ENCODE data around the gene ZNHIT1.
A peak's percentile ranks its signal among the peaks of the same experiment; 100 is the strongest.

The ZNHIT1 gene

GRCh38 chr7:101217388-101218235 lies at the start of gene ZNHIT1, which contains the start of gene PLOD3:
ZNHIT1 (plus strand) TSS chr7:101218165; CDS start chr7:101218196, 31 bp downstream.
PLOD3 (minus strand) TSS chr7:101217581; CDS start chr7:101217274, 307 bp downstream.
- peak; percentile 90 for DNase-seq (ENCODE audit: low read depth)

GRCh38 chr7:101168412-101169049 lies 49.4 kb upstream of the ZNHIT1 start:
- no peak for DNase-seq (ENCODE audit: low read depth)

- DNase-seq (ENCODE audit: low read depth) = no peak
Measured at GRCh38 chr7:101169110-101169837, 48.7 kb upstream of the ZNHIT1 start.

- DNase-seq (ENCODE audit: low read depth) = no peak
Measured at GRCh38 chr7:101169838-101170551, 48.0 kb upstream of the ZNHIT1 start.

GRCh38 chr7:101170617-101171441 lies 47.1 kb upstream of the ZNHIT1 start:
- no peak for DNase-seq (ENCODE audit: low read depth)

- no peak for DNase-seq (ENCODE audit: low read depth)
Measured at GRCh38 chr7:101171442-101171837, 46.5 kb upstream of the ZNHIT1 start.

DNA sequence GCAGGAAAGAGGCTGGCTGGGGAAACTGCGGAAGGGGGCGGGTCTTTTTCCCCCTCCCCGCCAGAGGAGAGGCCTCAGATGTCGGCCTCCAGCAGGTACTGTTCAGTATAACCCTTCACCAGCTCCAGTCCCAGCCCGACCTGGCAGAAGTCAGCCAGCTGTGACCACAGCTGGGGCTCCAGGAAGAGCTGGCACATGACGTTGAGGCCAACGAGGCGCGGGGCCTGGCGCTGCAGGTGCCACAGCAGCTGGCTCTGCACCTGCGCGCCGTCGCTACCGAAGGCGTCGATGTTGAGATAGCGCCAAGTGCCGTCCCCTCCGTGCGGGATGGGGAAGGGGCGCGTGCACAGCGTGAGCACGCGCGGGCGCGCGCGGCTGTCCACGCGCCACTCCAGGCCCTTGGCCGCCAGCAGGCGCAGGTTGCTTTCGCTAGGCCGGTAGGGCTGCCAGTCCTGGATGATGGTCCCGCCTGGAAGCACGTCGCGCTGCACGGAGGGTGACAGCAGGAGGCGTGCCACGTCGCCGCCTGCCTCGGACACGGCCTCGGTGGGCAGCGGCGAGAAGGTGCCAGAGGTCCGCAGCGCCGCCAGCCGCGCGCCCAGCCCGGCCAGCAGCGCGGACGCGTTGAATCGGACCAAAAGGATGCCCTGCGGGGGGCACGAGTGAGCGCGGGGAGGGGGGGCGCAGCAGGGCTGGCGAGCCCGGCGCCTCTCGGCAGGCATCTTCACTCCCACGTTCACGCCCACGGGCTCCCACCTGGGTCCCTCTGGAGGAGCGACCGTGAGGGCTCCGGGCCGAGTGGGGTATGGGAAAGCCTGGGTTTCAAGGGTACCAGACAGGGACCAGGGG lies 45.7 kb upstream of the ZNHIT1 start:
- DNase-seq (ENCODE audit: low read depth) = no peak

GRCh38 chr7:101172854-101173751 lies 44.9 kb upstream of the ZNHIT1 start:
- DNase-seq (ENCODE audit: low read depth) = no peak

DNA sequence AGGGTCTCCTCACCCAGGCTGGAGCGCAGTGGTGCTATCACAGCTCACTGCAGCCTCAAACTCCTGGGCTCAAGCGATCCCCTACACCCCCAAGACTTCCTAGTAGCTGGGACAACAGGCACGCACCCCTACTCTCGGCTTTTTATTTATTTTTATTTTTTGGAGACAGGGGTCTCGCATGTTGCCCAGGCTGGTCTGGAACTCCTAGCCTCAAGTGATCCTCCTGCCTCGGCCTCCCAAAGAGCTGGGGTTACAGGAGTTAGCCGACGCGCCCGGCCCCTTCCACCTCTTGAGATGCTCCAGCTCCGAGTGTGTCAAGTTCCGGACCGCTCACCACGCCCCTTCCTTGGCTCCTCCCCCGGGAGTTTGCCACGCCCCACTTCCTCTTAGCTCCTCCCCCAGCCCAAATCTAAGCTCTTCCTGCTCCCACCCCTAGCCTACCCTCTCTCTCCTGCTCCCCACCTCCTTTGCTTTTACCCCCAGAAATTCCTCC lies 44.2 kb upstream of the ZNHIT1 start:
- no peak for DNase-seq (ENCODE audit: low read depth)

DNA sequence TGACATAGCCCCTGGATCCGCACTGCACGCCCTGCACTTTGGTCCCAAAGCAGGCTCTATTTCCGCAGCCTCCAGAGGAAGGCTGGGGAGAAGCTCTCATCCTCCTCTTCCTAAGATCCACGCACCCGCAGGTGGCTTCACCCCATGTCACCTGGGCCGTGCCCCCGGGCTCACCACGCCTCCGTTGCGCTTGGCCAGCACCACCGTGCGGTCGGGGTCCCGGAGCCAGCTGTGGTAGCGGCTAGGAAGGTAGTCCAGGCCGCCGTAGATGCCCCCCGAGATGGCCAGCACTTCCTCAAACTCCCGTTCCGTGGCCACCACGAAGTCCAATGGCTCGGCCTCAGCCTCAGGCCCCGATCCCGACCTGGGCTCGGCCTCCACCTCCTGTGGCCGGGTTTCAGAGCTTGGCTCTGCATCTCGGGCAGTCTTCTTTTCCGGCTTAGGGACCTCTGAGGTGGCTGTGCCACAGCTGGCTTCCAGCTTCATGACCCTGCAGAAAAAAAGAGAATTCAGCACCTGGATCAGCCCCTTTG lies 43.6 kb upstream of the ZNHIT1 start:
- DNase-seq (ENCODE audit: low read depth) = no peak

GRCh38 chr7:101175664-101176063 lies 42.3 kb upstream of the ZNHIT1 start:
- DNase-seq (ENCODE audit: low read depth) = no peak

- no peak for DNase-seq (ENCODE audit: low read depth)
Measured at GRCh38 chr7:101177644-101178043, 40.3 kb upstream of the ZNHIT1 start.

- no peak for DNase-seq (ENCODE audit: low read depth)
Measured at GRCh38 chr7:101179117-101179516, 38.8 kb upstream of the ZNHIT1 start.

DNA sequence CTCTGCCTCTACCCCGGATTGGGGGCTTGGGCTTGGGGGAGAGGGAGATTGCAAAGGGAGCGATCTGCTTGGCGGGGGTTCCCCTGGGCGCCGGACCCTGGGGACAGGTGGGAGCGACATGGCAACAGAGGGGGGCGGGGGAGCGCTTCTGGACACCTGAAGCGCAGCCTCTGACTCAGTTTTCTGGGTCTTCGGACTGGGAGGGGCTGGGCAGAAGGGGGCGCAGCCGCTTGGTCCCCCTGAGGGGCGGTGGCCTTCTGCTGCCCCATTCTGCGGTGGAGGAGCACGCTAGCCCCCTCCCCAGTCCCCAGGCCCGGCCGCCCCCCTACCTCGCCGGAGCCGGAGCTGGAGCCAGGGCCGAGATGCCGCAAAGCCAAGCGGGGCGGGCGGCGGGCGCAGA lies 38.3 kb upstream of the ZNHIT1 start:
- DNase-seq (ENCODE audit: low read depth) = no peak

- no peak for DNase-seq (ENCODE audit: low read depth)
Measured at GRCh38 chr7:101180130-101180755, 37.7 kb upstream of the ZNHIT1 start, which contains the start of gene NAT16. NAT16 (minus strand) TSS chr7:101180293; CDS start chr7:101174807, 5,486 bp downstream.

DNA sequence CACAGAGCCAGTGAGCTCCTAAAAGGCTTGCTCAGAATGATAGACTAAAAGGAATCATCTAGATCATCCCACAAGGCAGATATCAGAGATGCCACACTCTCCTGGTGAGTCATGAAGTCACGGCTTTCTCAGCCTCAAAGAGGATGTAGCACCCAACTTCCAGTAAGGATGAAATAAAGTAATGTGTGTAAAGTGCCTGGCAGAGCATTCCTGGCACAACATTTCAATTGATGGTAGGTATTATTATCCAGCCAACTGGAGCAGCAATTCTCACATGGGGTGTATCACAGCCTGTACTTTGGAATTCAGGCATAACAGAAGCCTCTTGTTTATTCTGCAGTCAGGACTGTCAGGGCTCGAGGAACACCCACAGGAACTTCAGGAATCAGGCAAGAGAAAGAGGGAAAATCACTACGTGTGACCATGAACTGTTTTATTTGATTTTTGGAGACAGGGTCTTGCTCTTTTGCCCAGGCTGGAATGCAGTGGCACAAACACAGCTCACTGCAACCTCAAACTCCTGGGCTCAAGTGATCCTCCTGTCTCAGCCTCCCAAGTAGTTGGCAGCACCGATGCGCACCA lies 32.6 kb upstream of the ZNHIT1 start:
- DNase-seq (ENCODE audit: low read depth) = no peak

- no peak for DNase-seq (ENCODE audit: low read depth)
Measured at GRCh38 chr7:101186194-101186593, 31.8 kb upstream of the ZNHIT1 start.

All from HS-27A (cell line).